Smooth muscle cell (in vitro differentiated cells): ENCODE data around the gene HAPLN2. TPM values are rescaled to one million over a fixed set of nuclear protein-coding genes. Genes with fewer than 3 reads are reported as not detected.
"Not testable (repeated sequence)": the region's sequence is repeated elsewhere in the genome, so short reads cannot be mapped to it uniquely, and the experiment has no call there.

Source experiments
- DNase-seq: peaks from one replicate; lab custom pipeline; 2025; ENCODE audit not compliant: unreplicated experiment; lab: John Stamatoyannopoulos, UW
- H2AFZ ChIP-seq: fragments of 200-600 bp; sonication (generic); 2 replicates; pipeline ENCODE4 v1.6.0; 2016; ENCODE audit warnings: antibody characterized with exemption, low read depth, mild to moderate bottlenecking
- H3F3A ChIP-seq: fragments of 200-600 bp; sonication (generic); 2 replicates; pipeline ENCODE4 v1.6.0; 2017; ENCODE audit warnings: antibody characterized with exemption, low read depth
- H3K27ac ChIP-seq: fragments of 200-600 bp; sonication (generic); 2 replicates; pipeline ENCODE4 v1.5.1; 2016; ENCODE audit warnings: low read depth, mild to moderate bottlenecking
- H3K27me3 ChIP-seq: fragments of 200-600 bp; sonication (generic); 2 replicates; pipeline ENCODE4 v1.6.1; 2016; ENCODE audit warnings: low read depth, mild to moderate bottlenecking
- H3K36me3 ChIP-seq: fragments of 200-600 bp; sonication (generic); 2 replicates; pipeline ENCODE4 v1.5.1; 2016; ENCODE audit warnings: low read depth
- H3K4me1 ChIP-seq: fragments of 200-600 bp; sonication (generic); 2 replicates; pipeline ENCODE4 v1.5.1; 2016; ENCODE audit warnings: low read depth
- H3K4me2 ChIP-seq: fragments of 200-600 bp; sonication (generic); 2 replicates; pipeline ENCODE4 v1.6.0; 2016; ENCODE audit warnings: mild to moderate bottlenecking
- H3K4me3 ChIP-seq: fragments of 200-600 bp; sonication (generic); 2 replicates; pipeline ENCODE4 v1.5.1; 2016; ENCODE audit warnings: mild to moderate bottlenecking
- H3K79me2 ChIP-seq: fragments of 200-600 bp; sonication (generic); 2 replicates; pipeline ENCODE4 v1.6.0; 2016; ENCODE audit warnings: low read depth, mild to moderate bottlenecking
- H3K9ac ChIP-seq: fragments of 200-600 bp; sonication (generic); 2 replicates; pipeline ENCODE4 v1.6.0; 2016; ENCODE audit warnings: low read depth
- H3K9me3 ChIP-seq: fragments of 200-600 bp; sonication (generic); replicated peaks from 2 replicates; pipeline ENCODE4 v1.5.1; 2016; ENCODE audit warnings: low read depth
- H4K20me1 ChIP-seq: fragments of 200-600 bp; sonication (generic); 2 replicates; pipeline ENCODE4 v1.6.0; 2016; ENCODE audit warnings: low read depth
- WGBS: methylation state at CpG from one replicate; pipeline ENCODE4 v1.1.7; 2016; ENCODE audit warnings: low lambda C conversion rate; 5-methylcytosine and 5-hydroxymethylcytosine counted together
- polyA plus RNA-seq: library from polyadenylated mRNA; unstranded; fragments of >200 nt; fragmentation: Nextera tagmentation; extraction: Ambion mirVana; gene quantifications from 2 replicates; pipeline ENCODE4 v1.2.1, GENCODE V29; 2016
- total RNA-seq: library from RNA; depleted of rRNA; stranded (reverse); fragments of >200 nt; gene quantifications from 2 replicates; pipeline ENCODE4 v1.2.3, GENCODE V29; 2014
- TF ChIP-seq, protein P1 (sequence below): fragments of 200-600 bp; sonication (generic); IDR thresholded peaks from 2 replicates; pipeline ENCODE4 v1.5.1; 2017; ENCODE audit warnings: borderline replicate concordance, mild to moderate bottlenecking, antibody characterized with exemption; ENCODE audit not compliant: insufficient read depth, poor library complexity, severe bottlenecking

HAPLN2 gene
- total and polyA plus RNA-seq, 2 experiments from 2014 or later: 1.00 TPM; not detected in 1

DNA sequence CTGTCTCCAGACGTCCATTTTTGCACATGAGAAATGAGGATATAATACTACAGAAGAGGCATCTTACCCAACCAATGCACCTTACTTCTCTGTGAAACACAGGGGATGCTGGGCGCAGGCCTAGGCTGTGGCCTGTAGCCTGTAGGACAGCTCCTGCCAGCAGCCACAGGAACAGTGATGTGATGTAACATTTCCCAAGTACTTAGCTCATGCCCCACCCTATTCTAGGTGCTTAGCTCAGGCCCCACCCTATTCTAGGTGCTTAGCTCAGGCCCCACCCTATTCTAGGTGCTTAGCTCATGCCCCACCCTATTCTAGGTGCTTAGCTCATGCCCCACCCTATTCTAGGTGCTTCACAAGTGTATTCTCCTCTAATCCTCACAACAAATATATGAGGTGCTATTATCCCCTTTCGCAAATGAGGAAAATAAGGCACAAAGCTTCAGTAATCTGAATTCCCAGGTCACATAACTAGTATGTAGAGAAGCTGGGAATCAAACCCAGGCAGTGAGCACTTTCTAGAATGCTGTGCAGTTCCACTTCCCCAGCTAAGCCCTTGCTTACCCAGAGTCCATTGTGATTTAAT is 32.2 kb upstream of the HAPLN2 start:
- H3K27me3 ChIP-seq: no peaks in the 10 kb centered on the region
- no peaks in the 10 kb centered on the region for H3K9me3 ChIP-seq
- no peak overlapping the region for H3K27ac ChIP-seq
- WGBS: 92% methylated on average over 3 of the region's 3 CpGs
- no peaks in the 10 kb centered on the region for H3K36me3 ChIP-seq
- H3K4me2 ChIP-seq: no peak overlapping the region
- no peaks in the 10 kb centered on the region for H4K20me1 ChIP-seq
- no peak overlapping the region for H2AFZ ChIP-seq
- no peaks in the 10 kb centered on the region for H3K79me2 ChIP-seq
- no peak for DNase-seq
- TF ChIP-seq, protein P1, sequence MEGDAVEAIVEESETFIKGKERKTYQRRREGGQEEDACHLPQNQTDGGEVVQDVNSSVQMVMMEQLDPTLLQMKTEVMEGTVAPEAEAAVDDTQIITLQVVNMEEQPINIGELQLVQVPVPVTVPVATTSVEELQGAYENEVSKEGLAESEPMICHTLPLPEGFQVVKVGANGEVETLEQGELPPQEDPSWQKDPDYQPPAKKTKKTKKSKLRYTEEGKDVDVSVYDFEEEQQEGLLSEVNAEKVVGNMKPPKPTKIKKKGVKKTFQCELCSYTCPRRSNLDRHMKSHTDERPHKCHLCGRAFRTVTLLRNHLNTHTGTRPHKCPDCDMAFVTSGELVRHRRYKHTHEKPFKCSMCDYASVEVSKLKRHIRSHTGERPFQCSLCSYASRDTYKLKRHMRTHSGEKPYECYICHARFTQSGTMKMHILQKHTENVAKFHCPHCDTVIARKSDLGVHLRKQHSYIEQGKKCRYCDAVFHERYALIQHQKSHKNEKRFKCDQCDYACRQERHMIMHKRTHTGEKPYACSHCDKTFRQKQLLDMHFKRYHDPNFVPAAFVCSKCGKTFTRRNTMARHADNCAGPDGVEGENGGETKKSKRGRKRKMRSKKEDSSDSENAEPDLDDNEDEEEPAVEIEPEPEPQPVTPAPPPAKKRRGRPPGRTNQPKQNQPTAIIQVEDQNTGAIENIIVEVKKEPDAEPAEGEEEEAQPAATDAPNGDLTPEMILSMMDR: no peak
- no peak overlapping the region for H3K4me3 ChIP-seq
- H3K4me1 ChIP-seq: peaks cover 6% of the 10 kb centered on the region
- H3K9ac ChIP-seq: no peak overlapping the region
- H3F3A ChIP-seq: no peaks in the 10 kb centered on the region

DNA sequence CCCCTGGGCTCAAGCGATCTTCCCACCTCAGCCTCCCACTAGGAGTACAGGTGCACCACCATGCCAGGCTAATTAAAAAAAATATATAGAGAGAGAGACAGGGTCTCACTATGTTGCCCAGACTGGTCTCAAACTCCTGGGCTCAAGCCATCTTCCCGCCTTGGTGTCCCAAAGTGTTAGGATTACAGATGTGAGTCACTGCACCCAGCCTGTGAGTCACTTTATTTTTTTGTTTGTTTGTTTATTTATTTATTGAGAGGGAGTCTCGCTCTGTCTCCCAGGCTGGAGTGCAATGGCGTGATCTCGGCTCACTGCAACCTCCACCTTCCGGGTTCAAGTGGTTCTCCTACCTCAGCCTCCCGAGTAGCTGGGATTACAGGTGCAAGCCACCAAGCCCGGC is 31.3 kb upstream of the HAPLN2 start:
- 72% methylated on average over 8 of the region's 8 CpGs for WGBS
- H3F3A ChIP-seq, H3K79me2 ChIP-seq, H3K9me3 ChIP-seq, H3K27ac ChIP-seq, H2AFZ ChIP-seq, H4K20me1 ChIP-seq, H3K27me3 ChIP-seq, H3K4me2 ChIP-seq, H3K9ac ChIP-seq, H3K4me3 ChIP-seq, H3K36me3 ChIP-seq, DNase-seq: not testable (repeated sequence)
- H3K4me1 ChIP-seq: peaks cover 11% of the 10 kb centered on the region

DNA sequence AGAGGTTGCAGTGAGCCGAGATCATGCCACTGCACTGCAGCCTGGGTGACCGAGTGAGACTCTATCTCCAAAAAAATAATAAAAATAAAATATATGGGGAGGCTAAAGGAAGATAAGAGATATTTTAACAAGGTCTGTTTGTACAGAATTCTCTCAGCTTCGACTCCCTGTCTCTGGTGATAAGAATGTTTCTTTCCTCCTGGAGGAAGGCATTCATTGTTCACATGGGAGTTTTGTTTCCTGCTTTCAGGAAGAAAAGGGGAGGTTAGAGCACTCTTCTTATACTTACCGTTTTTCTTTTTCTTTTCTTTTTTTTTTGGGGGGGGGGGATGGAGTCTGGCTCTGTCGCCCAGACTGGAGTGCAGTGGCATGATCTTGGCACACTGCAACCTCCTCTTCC is 29.7 kb upstream of the HAPLN2 start:
- Histone ChIP-seq H3K27ac (no peak overlapping the region), H3K4me3 (no peak overlapping the region), H3K4me1 (peaks cover 11% of the 10 kb centered on the region), H3K27me3 (no peaks in the 10 kb centered on the region), H3K9me3 (no peaks in the 10 kb centered on the region), H2AFZ (no peak overlapping the region), H3K9ac (no peak overlapping the region), H3F3A (peaks cover 4% of the 10 kb centered on the region), H3K36me3 (no peaks in the 10 kb centered on the region), H3K4me2 (no peak overlapping the region), H3K79me2 (no peaks in the 10 kb centered on the region), H4K20me1 (no peaks in the 10 kb centered on the region)
- 85% methylated on average over 4 of the region's 5 CpGs for whole genome bisulfite sequencing
- no peak for DNase-seq
- TF ChIP-seq, protein P1: no peak

DNA sequence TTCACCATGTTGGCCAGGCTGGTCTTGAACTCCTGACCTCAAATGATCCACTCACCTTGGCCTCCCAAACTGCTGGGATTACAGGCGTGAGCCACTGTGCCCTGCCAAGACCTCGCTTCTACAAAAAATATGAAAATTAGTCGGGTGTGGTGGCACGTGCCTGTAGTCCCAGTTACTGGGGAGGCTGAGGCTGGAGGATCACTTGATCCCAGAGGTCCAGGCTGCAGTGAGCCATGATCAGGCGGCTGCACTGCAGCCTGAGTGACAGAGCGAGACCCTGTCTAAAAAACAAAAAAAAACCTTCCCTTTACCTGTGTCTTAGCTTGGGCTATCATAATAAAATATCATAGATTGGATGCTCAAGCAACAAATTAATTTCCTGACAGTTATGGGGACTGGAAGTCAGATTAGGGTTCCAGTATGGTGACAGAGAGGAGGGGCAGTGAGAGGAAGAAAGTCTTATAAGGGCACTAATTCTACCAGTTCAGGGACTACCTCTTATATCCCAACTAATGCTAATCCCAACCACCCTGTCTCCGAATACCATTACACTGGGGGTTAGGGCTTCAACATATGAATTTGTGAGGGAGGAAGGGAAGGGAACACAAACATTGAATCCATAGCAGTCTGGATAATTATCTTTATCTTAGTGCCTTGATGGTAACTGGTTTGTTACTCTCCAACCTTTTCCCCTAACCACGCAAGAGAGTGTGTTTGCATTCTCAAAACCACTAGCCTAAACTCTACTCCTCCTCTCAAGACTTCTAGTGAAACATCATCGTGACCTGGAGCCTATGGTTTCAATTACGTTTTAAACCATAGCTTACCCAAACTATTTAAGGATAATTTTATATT is 28.7 kb upstream of the HAPLN2 start:
- Histone ChIP-seq H3K4me3 (peak overlapping the region; percentile 91), H3K27ac (peak overlapping the region; percentile 32)
- 86% methylated on average over 10 of the region's 10 CpGs for WGBS

More for the DNA sequence above, 28.7 kb upstream of the HAPLN2 start:
- TF ChIP-seq, protein P1: no peak
- H2AFZ ChIP-seq: peak overlapping the region; percentile 100
- peaks cover 11% of the 10 kb centered on the region for H3K4me1 ChIP-seq
- peak overlapping the region; percentile 95 for H3K4me2 ChIP-seq
- no peak for DNase-seq
- H3K79me2 ChIP-seq: no peaks in the 10 kb centered on the region
- H3K9me3 ChIP-seq: no peaks in the 10 kb centered on the region
- no peaks in the 10 kb centered on the region for H4K20me1 ChIP-seq
- no peak overlapping the region for H3K9ac ChIP-seq
- H3K27me3 ChIP-seq: no peaks in the 10 kb centered on the region
- peaks cover 4% of the 10 kb centered on the region for H3F3A ChIP-seq
- no peaks in the 10 kb centered on the region for H3K36me3 ChIP-seq
